GM19328 (cell line): Measurements from ENCODE around the gene JUP.
"Not testable (repeated sequence)": the region's sequence is repeated elsewhere in the genome, so short reads cannot be mapped to it uniquely, and the experiment has no call there.

Source experiments
- ATAC-seq: cut with Tn5 transposase; IDR thresholded peaks from one replicate; pipeline ENCODE4 v1.9.1; 2021; ENCODE audit warnings: mild to moderate bottlenecking, moderate library complexity; ENCODE audit not compliant: unreplicated experiment

Gene JUP

GRCh38 chr17:41786227-41787020, at the start of gene JUP:
JUP (minus strand) TSS chr17:41786711; CDS start chr17:41771854, 14,857 bp downstream.
- peak; percentile 83 for ATAC-seq

GRCh38 chr17:41835800-41836549, 49.5 kb upstream of the JUP start, which contains the start of gene NT5C3B:
NT5C3B (minus strand) TSS chr17:41836232; CDS start chr17:41836193, 39 bp downstream.
- ATAC-seq = no peak

GRCh38 chr17:41835214-41835799, 48.8 kb upstream of the JUP start:
- ATAC-seq = no peak

GRCh38 chr17:41829961-41830360, 43.5 kb upstream of the JUP start:
- not testable (repeated sequence) for ATAC-seq

GRCh38 chr17:41825175-41825845, 38.8 kb upstream of the JUP start:
- no peak for ATAC-seq

GRCh38 chr17:41824086-41824485, 37.6 kb upstream of the JUP start:
- no peak for ATAC-seq

- no peak for ATAC-seq
These were observed 37.1 kb upstream of the JUP start for GRCh38 chr17:41823580-41823979.

- ATAC-seq = no peak
These were observed 36.6 kb upstream of the JUP start for GRCh38 chr17:41823141-41823524.

- no peak for ATAC-seq
These were observed 36.0 kb upstream of the JUP start for GRCh38 chr17:41822216-41823140.

- no peak for ATAC-seq
These were observed 35.3 kb upstream of the JUP start for GRCh38 chr17:41821776-41822175.

- ATAC-seq = no peak
These were observed 31.5 kb upstream of the JUP start for GRCh38 chr17:41818024-41818423.

- no peak for ATAC-seq
These were observed 30.3 kb upstream of the JUP start for GRCh38 chr17:41816637-41817320.

GRCh38 chr17:41814195-41814594, 27.7 kb upstream of the JUP start:
- ATAC-seq = no peak

GRCh38 chr17:41813699-41814124, 27.2 kb upstream of the JUP start:
- ATAC-seq = no peak

GRCh38 chr17:41813152-41813680, 26.7 kb upstream of the JUP start:
- ATAC-seq = no peak

GRCh38 chr17:41812381-41813151, 26.1 kb upstream of the JUP start, which contains the start of gene FKBP10:
FKBP10 (plus strand) TSS chr17:41813004; CDS start chr17:41813035, 31 bp downstream.
- ATAC-seq = no peak

GRCh38 chr17:41811549-41812380, 25.3 kb upstream of the JUP start, which contains the start of gene P3H4:
P3H4 (minus strand) TSS chr17:41811949; CDS start chr17:41811915, 34 bp downstream.
- no peak for ATAC-seq
